ENCODE data around the gene NEDD4L.
"Not testable (repeated sequence)": the region's sequence is repeated elsewhere in the genome, so short reads cannot be mapped to it uniquely, and the experiment has no call there.

NEDD4L gene

GRCh38 chr18:58168221-58168620 is 124.2 kb downstream of the NEDD4L start:
- H3K4me3 ChIP-seq (ENCODE audit: low read depth, low read length) = no peak overlapping the region
- no peak for DNase-seq (ENCODE audit: low read depth)

- no peak overlapping the region for H3K4me3 ChIP-seq (ENCODE audit: low read depth, low read length)
- no peak for DNase-seq (ENCODE audit: low read depth)
These were observed 125.0 kb downstream of the NEDD4L start for GRCh38 chr18:58168993-58169392.

- H3K4me3 ChIP-seq (ENCODE audit: low read depth, low read length) = no peak overlapping the region
- no peak for DNase-seq (ENCODE audit: low read depth)
These were observed 125.4 kb downstream of the NEDD4L start for GRCh38 chr18:58169472-58169871.

- H3K4me3 ChIP-seq (ENCODE audit: low read depth, low read length); DNase-seq (ENCODE audit: low read depth): not testable (repeated sequence)
These were observed 126.0 kb downstream of the NEDD4L start for GRCh38 chr18:58170036-58170435.

- DNase-seq (ENCODE audit: low read depth) = no peak
- H3K4me3 ChIP-seq (ENCODE audit: low read depth, low read length) = no peak overlapping the region
These were observed 128.0 kb downstream of the NEDD4L start for GRCh38 chr18:58172031-58172430.

GRCh38 chr18:58174285-58174684 is 130.3 kb downstream of the NEDD4L start:
- H3K4me3 ChIP-seq (ENCODE audit: low read depth, low read length) = no peak overlapping the region
- DNase-seq (ENCODE audit: low read depth) = no peak

GRCh38 chr18:58175122-58175785 is 131.2 kb downstream of the NEDD4L start:
- H3K4me3 ChIP-seq (ENCODE audit: low read depth, low read length) = no peak overlapping the region
- DNase-seq (ENCODE audit: low read depth) = no peak

- DNase-seq (ENCODE audit: low read depth) = no peak
- no peak overlapping the region for H3K4me3 ChIP-seq (ENCODE audit: low read depth, low read length)
These were observed 131.8 kb downstream of the NEDD4L start for GRCh38 chr18:58175786-58176176.

GRCh38 chr18:58177004-58177717 is 133.1 kb downstream of the NEDD4L start:
- DNase-seq (ENCODE audit: low read depth) = peak; percentile 83
- H3K4me3 ChIP-seq (ENCODE audit: low read depth, low read length) = no peak overlapping the region

GRCh38 chr18:58177896-58178470 is 134.0 kb downstream of the NEDD4L start:
- DNase-seq (ENCODE audit: low read depth) = no peak
- no peak overlapping the region for H3K4me3 ChIP-seq (ENCODE audit: low read depth, low read length)

GRCh38 chr18:58178511-58178910 is 134.5 kb downstream of the NEDD4L start:
- DNase-seq (ENCODE audit: low read depth) = no peak

GRCh38 chr18:58180172-58180571 is 136.1 kb downstream of the NEDD4L start:
- DNase-seq (ENCODE audit: low read depth) = no peak
- H3K4me3 ChIP-seq (ENCODE audit: low read depth, low read length) = no peak overlapping the region

More at GRCh38 chr18:58178511-58178910, 134.5 kb downstream of the NEDD4L start:
- no peak overlapping the region for H3K4me3 ChIP-seq (ENCODE audit: low read depth, low read length)

GRCh38 chr18:58180738-58181353 is 136.8 kb downstream of the NEDD4L start:
- no peak for DNase-seq (ENCODE audit: low read depth)

GRCh38 chr18:58181988-58182387 is 138.0 kb downstream of the NEDD4L start:
- no peak for DNase-seq (ENCODE audit: low read depth)

More at GRCh38 chr18:58180738-58181353, 136.8 kb downstream of the NEDD4L start:
- no peak overlapping the region for H3K4me3 ChIP-seq (ENCODE audit: low read depth, low read length)

GRCh38 chr18:58183226-58183625 is 139.2 kb downstream of the NEDD4L start:
- no peak for DNase-seq (ENCODE audit: low read depth)
- H3K4me3 ChIP-seq (ENCODE audit: low read depth, low read length) = no peak overlapping the region

More at GRCh38 chr18:58181988-58182387, 138.0 kb downstream of the NEDD4L start:
- H3K4me3 ChIP-seq (ENCODE audit: low read depth, low read length) = no peak overlapping the region

- peak; percentile 24 for DNase-seq (ENCODE audit: low read depth)
- H3K4me3 ChIP-seq (ENCODE audit: low read depth, low read length) = no peak overlapping the region
These were observed 142.4 kb downstream of the NEDD4L start for GRCh38 chr18:58186258-58186948.

- H3K4me3 ChIP-seq (ENCODE audit: low read depth, low read length) = no peak overlapping the region
- no peak for DNase-seq (ENCODE audit: low read depth)
These were observed 143.6 kb downstream of the NEDD4L start for GRCh38 chr18:58187674-58188073.

GRCh38 chr18:58188996-58189395 is 145.0 kb downstream of the NEDD4L start:
- no peak overlapping the region for H3K4me3 ChIP-seq (ENCODE audit: low read depth, low read length)
- no peak for DNase-seq (ENCODE audit: low read depth)

GRCh38 chr18:58190842-58191530 is 147.0 kb downstream of the NEDD4L start:
- no peak overlapping the region for H3K4me3 ChIP-seq (ENCODE audit: low read depth, low read length)
- no peak for DNase-seq (ENCODE audit: low read depth)
